HepG2 (cell line): ENCODE measurements around the gene SEC14L5. TPM values are rescaled to one million over a fixed set of nuclear protein-coding genes. Genes with fewer than 3 reads are reported as not detected.
A peak's percentile ranks its signal among the peaks of the same experiment; 100 is the strongest.

Experiments used
- GZF1 ChIP-seq: sonication (generic); formaldehyde crosslinking; IDR thresholded peaks from 2 replicates; pipeline ENCODE4 v1.5.1; 2020; ENCODE audit warnings: mild to moderate bottlenecking, missing genetic modification reagents
- MBD4 ChIP-seq: IDR thresholded peaks from 2 replicates; pipeline ENCODE4 v1.6.1; 2012; ENCODE audit warnings: low read length, inconsistent platforms, borderline replicate concordance
- MED1 ChIP-seq: sonication (generic); formaldehyde crosslinking; IDR thresholded peaks from 2 replicates; pipeline ENCODE4 v1.4.0; 2020; ENCODE audit warnings: missing genetic modification reagents
- MYC ChIP-seq: sonication (generic); formaldehyde crosslinking; IDR thresholded peaks from 2 replicates; pipeline ENCODE4 v1.9.0; 2021; ENCODE audit warnings: missing genetic modification reagents, borderline replicate concordance
- MZF1 ChIP-seq: sonication (generic); formaldehyde crosslinking; IDR thresholded peaks from 2 replicates; pipeline ENCODE4 v1.8.1; 2023; ENCODE audit warnings: mild to moderate bottlenecking, missing genetic modification reagents, borderline replicate concordance
- NFAT5 ChIP-seq: sonication (generic); formaldehyde crosslinking; IDR thresholded peaks from 2 replicates; pipeline ENCODE4 v1.4.0; 2020; ENCODE audit warnings: missing genetic modification reagents
- PAWR ChIP-seq: sonication (generic); formaldehyde crosslinking; IDR thresholded peaks from 2 replicates; pipeline ENCODE4 v1.4.0; 2020; ENCODE audit warnings: missing genetic modification reagents, mild to moderate bottlenecking, borderline replicate concordance
- PHF8 ChIP-seq: sonication (generic); formaldehyde crosslinking; IDR thresholded peaks from 2 replicates; pipeline ENCODE4 v1.5.0; 2020; ENCODE audit warnings: missing genetic modification reagents
- RXRB ChIP-seq: IDR thresholded peaks from 2 replicates; pipeline ENCODE4 v1.6.1; 2016; ENCODE audit warnings: borderline replicate concordance, missing genetic modification reagents, missing compliant biosample characterization
- SMAD3 ChIP-seq: sonication (generic); formaldehyde crosslinking; IDR thresholded peaks from 2 replicates; pipeline ENCODE4 v1.4.0; 2020; ENCODE audit warnings: missing genetic modification reagents
- TP53 ChIP-seq: sonication (generic); formaldehyde crosslinking; conservative IDR thresholded peaks from 2 replicates; pipeline ENCODE4 v1.4.0; 2020; ENCODE audit warnings: missing genetic modification reagents
- ZBTB25 ChIP-seq: IDR thresholded peaks from 2 replicates; pipeline ENCODE4 v1.6.1; 2018; ENCODE audit warnings: missing genetic modification reagents
- ZKSCAN1 ChIP-seq: fragments of 150-350 bp; IDR thresholded peaks from 2 replicates; pipeline ENCODE4 v1.6.1; 2014; ENCODE audit warnings: low read length
- ZNF10 ChIP-seq: sonication (generic); formaldehyde crosslinking; IDR thresholded peaks from 2 replicates; pipeline ENCODE4 v1.4.0; 2020; ENCODE audit warnings: mild to moderate bottlenecking, low read depth, missing genetic modification reagents, borderline replicate concordance
- ZNF615 ChIP-seq: sonication (generic); formaldehyde crosslinking; IDR thresholded peaks from 2 replicates; pipeline ENCODE4 v1.5.0; 2020; ENCODE audit warnings: mild to moderate bottlenecking, missing genetic modification reagents, borderline replicate concordance
- ZNF737 ChIP-seq: sonication (generic); formaldehyde crosslinking; IDR thresholded peaks from 2 replicates; pipeline ENCODE4 v1.5.0; 2020; ENCODE audit warnings: missing genetic modification reagents, mild to moderate bottlenecking, borderline replicate concordance
- ZNF770 ChIP-seq: sonication (generic); formaldehyde crosslinking; IDR thresholded peaks from 2 replicates; pipeline ENCODE4 v1.5.0; 2020; ENCODE audit warnings: mild to moderate bottlenecking, missing genetic modification reagents
- ZNF782 ChIP-seq: sonication (generic); formaldehyde crosslinking; IDR thresholded peaks from 2 replicates; pipeline ENCODE4 v1.4.0; 2020; ENCODE audit warnings: missing genetic modification reagents, mild to moderate bottlenecking, borderline replicate concordance
- ZNF800 ChIP-seq: sonication (generic); formaldehyde crosslinking; IDR thresholded peaks from 2 replicates; pipeline ENCODE4 v1.4.0; 2020; ENCODE audit warnings: missing genetic modification reagents
- polyA plus RNA-seq, 8 experiments: library from polyadenylated mRNA; depleted of rRNA in 3 of 8; stranded (reverse) in 7 of 8; unstranded in 1 of 8; fragments of >200 nt; fragmentation: Illumina TruSeq in 4 of 8; extraction: Trizol in 4 of 8; gene quantifications; 2 replicates each; pipeline versions ENCODE4 v1.2.1 to v1.2.3, GENCODE V29; 2011 to 2016; ENCODE audit warnings: low read depth in 4 of 8, missing spikeins in 1 of 8, mixed read lengths in 1 of 8; ENCODE audit not compliant: insufficient read depth in 1 of 8
- total RNA-seq, 5 experiments: library from RNA; depleted of rRNA; stranded (reverse); fragments of >200 nt; fragmentation: Illumina TruSeq; extraction: Trizol; gene quantifications; 2 replicates each; pipeline ENCODE4 v1.2.3, GENCODE V29; 2016; ENCODE audit warnings: low read depth in 1 of 5

The SEC14L5 gene
- total and polyA plus RNA-seq, 2 of the 13 experiments (the other 11 are each of a cell fraction or from before 2014, with no cell fraction given): 0.40 to 0.42 TPM

- no peak for TF ChIP-seq MZF1 (CRISPR knock-in tag)
- TF ChIP-seq ZNF770: peak; percentile 81; the same call in 1 of the 2 replicates
- TF ChIP-seq SMAD3 (CRISPR knock-in tag): no peak
- TF ChIP-seq PAWR (CRISPR knock-in tag): no peak
- no peak for TF ChIP-seq ZNF10 (CRISPR knock-in tag)
- TF ChIP-seq GZF1 (CRISPR knock-in tag): no peak
- peak; percentile 54; the same call in 1 of the 2 replicates for TF ChIP-seq MYC (CRISPR knock-in tag)
- peak; percentile 47; the same call in 1 of the 2 replicates for TF ChIP-seq ZBTB25 (CRISPR knock-in tag)
- no peak for TF ChIP-seq NFAT5
- peak; percentile 78; the same call in 1 of the 2 replicates for TF ChIP-seq ZNF782 (CRISPR knock-in tag)
- TF ChIP-seq ZNF737 (CRISPR knock-in tag): 0 out of 2 replicates have a peak, but pooled peaks have one; percentile 24
- TF ChIP-seq ZNF800 (CRISPR knock-in tag): peak; percentile 49
- peak; percentile 71 for TF ChIP-seq MED1 (CRISPR knock-in tag)
- TF ChIP-seq ZKSCAN1: no peak
- TF ChIP-seq MBD4: no peak
- peak; percentile 86 for TF ChIP-seq PHF8 (CRISPR knock-in tag)
- 0 out of 2 replicates have a peak, but pooled peaks have one; percentile 24 for TF ChIP-seq RXRB (CRISPR knock-in tag)
- TF ChIP-seq TP53 (CRISPR knock-in tag): no peak
- no peak for TF ChIP-seq ZNF615 (CRISPR knock-in tag)
Measured at GRCh38 chr16:4936991-4937781, 20.9 kb upstream of the SEC14L5 start, which contains the start of gene PPL (continued).
